PC-3 (cell line): Measurements from ENCODE around the gene OCA2. TPM values are rescaled to one million over a fixed set of nuclear protein-coding genes. Genes with fewer than 3 reads are reported as not detected.

ENCODE experiments used
- ATAC-seq: fragments of 200-7000 bp; cut with Tn5 transposase; 2 replicates; pipeline ENCODE4 v1.9.1; 2020; ENCODE audit warnings: mild to moderate bottlenecking, moderate library complexity
- BruUV-seq: library from RNA; stranded (reverse); fragments of 400-500 nt; replicated peaks from 2 replicates; lab custom pipeline; 2021; lab: Mats Ljungman, UMichigan
- CTCF ChIA-PET: fragments of 300-600 bp; sonication (Branson Sonifier 250); formaldehyde crosslinking; loops from one replicate; lab custom pipeline; 2022; ENCODE audit warnings: antibody characterized with exemption; lab: Charles Lee
- POLR2A ChIA-PET: fragments of 300-600 bp; sonication (Branson Sonifier 250); formaldehyde crosslinking; loops from one replicate; lab custom pipeline; 2022; ENCODE audit warnings: antibody characterized with exemption; ENCODE audit not compliant: unreplicated experiment; lab: Charles Lee
- DNase-seq: peaks from one replicate; pipeline ENCODE4 v3.0.0-alpha.2; 2015
- H2AFZ ChIP-seq: fragments of 300-600 bp; sonication (generic); 2 replicates; pipeline ENCODE4 v1.6.0; 2016; ENCODE audit warnings: antibody characterized with exemption, low read length
- H3F3A ChIP-seq: fragments of 300-600 bp; sonication (generic); one replicate; pipeline ENCODE4 v1.6.0; 2017; ENCODE audit warnings: antibody characterized with exemption, low read length, control low read depth, mild to moderate bottlenecking; ENCODE audit not compliant: unreplicated experiment
- H3K27ac ChIP-seq: fragments of 300-600 bp; sonication (generic); 2 replicates; pipeline ENCODE4 v1.5.1; 2016; ENCODE audit warnings: mild to moderate bottlenecking, low read length
- H3K27me3 ChIP-seq: fragments of 300-600 bp; sonication (generic); 2 replicates; pipeline ENCODE4 v1.6.1; 2016; ENCODE audit warnings: low read length, mixed read lengths
- H3K36me3 ChIP-seq: fragments of 300-600 bp; sonication (generic); 2 replicates; pipeline ENCODE4 v1.6.1; 2016; ENCODE audit warnings: low read depth, mixed run types, low read length, mixed read lengths
- H3K4me1 ChIP-seq: fragments of 300-600 bp; sonication (generic); 2 replicates; pipeline ENCODE4 v1.5.1; 2016; ENCODE audit warnings: low read length; ENCODE audit not compliant: insufficient read depth
- H3K4me2 ChIP-seq: fragments of 300-600 bp; sonication (generic); 2 replicates; pipeline ENCODE4 v1.6.0; 2016; ENCODE audit warnings: low read length
- H3K4me3 ChIP-seq: fragments of 300-600 bp; sonication (generic); 2 replicates; pipeline ENCODE4 v1.5.1; 2016; ENCODE audit warnings: mild to moderate bottlenecking, low read length, mixed read lengths
- H3K79me2 ChIP-seq: fragments of 300-600 bp; sonication (generic); 2 replicates; pipeline ENCODE4 v1.6.1; 2017; ENCODE audit warnings: low read length, mixed read lengths
- H3K9ac ChIP-seq: fragments of 300-600 bp; sonication (generic); 2 replicates; pipeline ENCODE4 v1.6.0; 2016; ENCODE audit warnings: mild to moderate bottlenecking, low read length
- H3K9me2 ChIP-seq: fragments of 300-600 bp; sonication (generic); replicated peaks from 2 replicates; pipeline ENCODE4 v1.6.1; 2016; ENCODE audit warnings: mixed run types, low read length, mixed read lengths
- H3K9me3 ChIP-seq: fragments of 300-600 bp; sonication (generic); 2 replicates; pipeline ENCODE4 v1.6.1; 2016; ENCODE audit warnings: low read length, mixed read lengths
- H4K20me1 ChIP-seq: fragments of 300-600 bp; sonication (generic); 2 replicates; pipeline ENCODE4 v1.6.1; 2016; ENCODE audit warnings: low read length, mixed read lengths
- EZH2 ChIP-seq: fragments of 300-600 bp; sonication (generic); IDR thresholded peaks from one replicate; pipeline ENCODE4 v1.6.1; 2017; ENCODE audit warnings: antibody characterized with exemption, mild to moderate bottlenecking, low read length; ENCODE audit not compliant: unreplicated experiment
- EZH2phosphoT487 ChIP-seq: fragments of 300-600 bp; sonication (generic); IDR thresholded peaks from 2 replicates; pipeline ENCODE4 v1.6.1; 2018; ENCODE audit warnings: mild to moderate bottlenecking, antibody characterized with exemption, low read length, borderline replicate concordance
- intact Hi-C: fragments of 100-400 bp; cut with micrococcal nuclease; formaldehyde crosslinking; loops from 2 replicates; pipeline ENCODE4 v1.9.0; 2023
- total RNA-seq: library from RNA; depleted of rRNA; stranded (reverse); fragments of >200 nt; gene quantifications from 2 replicates; pipeline ENCODE4 v1.2.3, GENCODE V29; 2014
- TF ChIP-seq, protein P1 (sequence below): fragments of 300-600 bp; sonication (generic); conservative IDR thresholded peaks from 2 replicates; pipeline ENCODE4 v1.5.1; 2017; ENCODE audit warnings: antibody characterized with exemption, low read depth, mild to moderate bottlenecking, low read length

Gene OCA2
- total RNA-seq, 1 experiment from 2014 or later: not detected

DNA sequence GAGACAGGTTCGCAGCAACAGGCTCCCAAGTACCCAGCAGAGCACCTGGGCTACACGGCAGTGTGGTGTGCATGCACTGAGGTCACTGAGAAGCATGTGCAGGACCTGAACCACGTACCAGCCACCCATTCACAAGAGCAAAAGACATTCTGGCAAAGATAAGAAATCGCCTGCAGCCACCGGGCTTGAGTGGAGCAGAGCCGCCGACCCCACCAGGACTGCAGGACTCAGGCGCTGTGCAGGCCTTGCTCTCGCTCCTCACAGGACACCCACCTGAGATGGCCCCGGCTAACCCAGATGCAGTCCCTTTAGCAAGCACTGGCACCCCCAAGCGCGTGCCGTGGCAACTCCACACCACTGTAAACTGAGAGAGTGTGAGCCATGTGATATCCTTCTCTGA, 32.3 kb upstream of the OCA2 start:
- Histone ChIP-seq H3K9me2 (no peaks in the 10 kb centered on the region), H4K20me1 (no peaks in the 10 kb centered on the region; the same call in 1 of the 2 replicates), H3K9me3 (no peaks in the 10 kb centered on the region), H3K4me1 (no peaks in the 10 kb centered on the region), H3K27ac (no peak overlapping the region), H3K4me3 (no peak overlapping the region), H3K9ac (no peak overlapping the region), H3K4me2 (no peak overlapping the region), H3K36me3 (peaks cover 7% of the 10 kb centered on the region), H3K27me3 (no peaks in the 10 kb centered on the region), H2AFZ (no peak overlapping the region), H3K79me2 (no peaks in the 10 kb centered on the region), H3F3A (no peaks in the 10 kb centered on the region)
- no peak for DNase-seq
- ChIA-PET CTCF (no interaction called here), POLR2A (no interaction called here)
- no TSS peak for BruUV-seq
- intact Hi-C loops: no loop called here
- TF ChIP-seq, protein P1, sequence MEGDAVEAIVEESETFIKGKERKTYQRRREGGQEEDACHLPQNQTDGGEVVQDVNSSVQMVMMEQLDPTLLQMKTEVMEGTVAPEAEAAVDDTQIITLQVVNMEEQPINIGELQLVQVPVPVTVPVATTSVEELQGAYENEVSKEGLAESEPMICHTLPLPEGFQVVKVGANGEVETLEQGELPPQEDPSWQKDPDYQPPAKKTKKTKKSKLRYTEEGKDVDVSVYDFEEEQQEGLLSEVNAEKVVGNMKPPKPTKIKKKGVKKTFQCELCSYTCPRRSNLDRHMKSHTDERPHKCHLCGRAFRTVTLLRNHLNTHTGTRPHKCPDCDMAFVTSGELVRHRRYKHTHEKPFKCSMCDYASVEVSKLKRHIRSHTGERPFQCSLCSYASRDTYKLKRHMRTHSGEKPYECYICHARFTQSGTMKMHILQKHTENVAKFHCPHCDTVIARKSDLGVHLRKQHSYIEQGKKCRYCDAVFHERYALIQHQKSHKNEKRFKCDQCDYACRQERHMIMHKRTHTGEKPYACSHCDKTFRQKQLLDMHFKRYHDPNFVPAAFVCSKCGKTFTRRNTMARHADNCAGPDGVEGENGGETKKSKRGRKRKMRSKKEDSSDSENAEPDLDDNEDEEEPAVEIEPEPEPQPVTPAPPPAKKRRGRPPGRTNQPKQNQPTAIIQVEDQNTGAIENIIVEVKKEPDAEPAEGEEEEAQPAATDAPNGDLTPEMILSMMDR: no peak
- TF ChIP-seq EZH2phosphoT487: no peak
- no peak for TF ChIP-seq EZH2
- ATAC-seq: no peak

DNA sequence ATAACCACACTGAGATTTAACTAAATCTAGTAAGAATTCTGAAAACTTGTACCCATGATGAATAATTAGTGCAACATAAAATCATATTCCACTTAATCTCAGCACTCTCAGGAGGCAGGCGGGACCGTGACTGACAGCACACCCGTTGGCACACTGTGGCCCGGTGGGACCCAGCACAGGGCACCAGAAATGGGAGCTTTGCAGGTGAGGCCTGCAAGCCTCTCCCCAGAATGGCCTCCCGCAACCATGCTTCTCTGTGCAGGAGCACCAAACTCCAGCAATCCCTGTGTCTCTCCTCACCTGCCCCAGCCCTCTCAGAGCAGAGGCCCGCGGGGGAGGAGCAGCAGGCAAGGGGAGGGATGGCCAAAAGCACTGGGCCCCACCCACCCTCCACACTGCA, 31.5 kb upstream of the OCA2 start:
- H3F3A ChIP-seq: no peaks in the 10 kb centered on the region
- H3K27me3 ChIP-seq: no peaks in the 10 kb centered on the region
- peaks cover 7% of the 10 kb centered on the region for H3K36me3 ChIP-seq
- BruUV-seq: no TSS peak
- H3K4me2 ChIP-seq: no peak overlapping the region
- H3K9me3 ChIP-seq: no peaks in the 10 kb centered on the region
- CTCF ChIA-PET: no interaction called here
- no peaks in the 10 kb centered on the region for H3K9me2 ChIP-seq
- H4K20me1 ChIP-seq: no peaks in the 10 kb centered on the region; the same call in 1 of the 2 replicates
- H3K4me3 ChIP-seq: no peak overlapping the region
- no peak overlapping the region for H2AFZ ChIP-seq
- intact Hi-C loops: no loop called here
- DNase-seq: no peak
- no peaks in the 10 kb centered on the region for H3K4me1 ChIP-seq
- no peak for ATAC-seq
- POLR2A ChIA-PET: no interaction called here
- H3K79me2 ChIP-seq: no peaks in the 10 kb centered on the region
- no peak overlapping the region for H3K9ac ChIP-seq
- TF ChIP-seq, protein P1: no peak
- TF ChIP-seq EZH2: no peak
- no peak for TF ChIP-seq EZH2phosphoT487
- no peak overlapping the region for H3K27ac ChIP-seq

DNA sequence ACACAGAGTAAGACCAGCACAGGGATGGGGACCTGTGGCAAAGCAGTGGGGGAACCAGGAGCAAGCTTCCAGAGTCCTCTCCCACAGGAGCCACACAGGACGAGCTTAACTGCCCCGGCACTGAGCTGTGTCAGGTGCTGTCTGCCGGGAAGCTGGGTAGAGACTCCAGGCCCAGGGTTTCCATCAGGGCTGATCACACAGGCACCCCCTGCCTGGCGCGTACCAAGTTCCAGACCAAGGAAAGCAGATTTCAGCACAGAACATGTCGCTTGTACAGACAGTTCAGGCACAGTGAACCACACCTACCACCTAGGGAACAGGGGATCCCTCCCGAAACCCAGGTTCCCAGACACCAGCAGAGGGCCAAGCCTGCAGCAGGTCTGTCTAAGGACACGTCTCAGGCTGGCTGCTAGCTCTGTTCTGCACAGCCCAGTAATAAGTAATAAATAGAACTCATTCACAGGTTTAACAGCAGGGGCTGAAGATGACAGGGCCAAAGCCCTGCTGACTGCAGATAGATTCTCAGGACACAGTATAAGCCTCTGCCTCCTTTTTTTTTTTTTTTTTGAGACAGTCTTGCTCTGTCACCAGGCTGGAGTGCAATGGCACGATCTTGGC, 30.2 kb upstream of the OCA2 start:
- no peak for DNase-seq
- intact Hi-C loops: no loop called here
- CTCF ChIA-PET: no interaction called here
- ATAC-seq: no peak
- Histone ChIP-seq H4K20me1 (no peaks in the 10 kb centered on the region; the same call in 1 of the 2 replicates), H3K4me3 (no peak overlapping the region), H3K79me2 (no peaks in the 10 kb centered on the region), H3K36me3 (peaks cover 12% of the 10 kb centered on the region), H3F3A (no peaks in the 10 kb centered on the region), H3K27ac (no peak overlapping the region), H3K9me3 (no peaks in the 10 kb centered on the region), H3K4me2 (no peak overlapping the region), H3K27me3 (no peaks in the 10 kb centered on the region), H3K9me2 (no peaks in the 10 kb centered on the region), H2AFZ (no peak overlapping the region), H3K4me1 (no peaks in the 10 kb centered on the region), H3K9ac (no peak overlapping the region)
- POLR2A ChIA-PET: no interaction called here
- BruUV-seq: no TSS peak
- TF ChIP-seq EZH2phosphoT487 (no peak), EZH2 (no peak)
- TF ChIP-seq, protein P1: no peak
